ENCODE results near the gene NR2C1. TPM values are rescaled to one million over a fixed set of nuclear protein-coding genes. Genes with fewer than 3 reads are reported as not detected.
A peak's percentile ranks its signal among the peaks of the same experiment; 100 is the strongest.
"Not testable (repeated sequence)": the region's sequence is repeated elsewhere in the genome, so short reads cannot be mapped to it uniquely, and the experiment has no call there.

Gene NR2C1
- total RNA-seq, 1 donor, result 25.4 TPM

- no peak overlapping the region for H3K4me3 ChIP-seq (ENCODE audit: low read depth, low read length)
- no peak for DNase-seq (ENCODE audit: low read depth)
- TF ChIP-seq, protein P1, sequence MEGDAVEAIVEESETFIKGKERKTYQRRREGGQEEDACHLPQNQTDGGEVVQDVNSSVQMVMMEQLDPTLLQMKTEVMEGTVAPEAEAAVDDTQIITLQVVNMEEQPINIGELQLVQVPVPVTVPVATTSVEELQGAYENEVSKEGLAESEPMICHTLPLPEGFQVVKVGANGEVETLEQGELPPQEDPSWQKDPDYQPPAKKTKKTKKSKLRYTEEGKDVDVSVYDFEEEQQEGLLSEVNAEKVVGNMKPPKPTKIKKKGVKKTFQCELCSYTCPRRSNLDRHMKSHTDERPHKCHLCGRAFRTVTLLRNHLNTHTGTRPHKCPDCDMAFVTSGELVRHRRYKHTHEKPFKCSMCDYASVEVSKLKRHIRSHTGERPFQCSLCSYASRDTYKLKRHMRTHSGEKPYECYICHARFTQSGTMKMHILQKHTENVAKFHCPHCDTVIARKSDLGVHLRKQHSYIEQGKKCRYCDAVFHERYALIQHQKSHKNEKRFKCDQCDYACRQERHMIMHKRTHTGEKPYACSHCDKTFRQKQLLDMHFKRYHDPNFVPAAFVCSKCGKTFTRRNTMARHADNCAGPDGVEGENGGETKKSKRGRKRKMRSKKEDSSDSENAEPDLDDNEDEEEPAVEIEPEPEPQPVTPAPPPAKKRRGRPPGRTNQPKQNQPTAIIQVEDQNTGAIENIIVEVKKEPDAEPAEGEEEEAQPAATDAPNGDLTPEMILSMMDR (IDR thresholded peaks at IDR 0.05; ENCODE audit: insufficient read depth, low read length), result no peak
These were observed 27.1 kb upstream of the NR2C1 start for GRCh38 chr12:95100264-95101190.

- TF ChIP-seq, protein P1 (IDR thresholded peaks at IDR 0.05; ENCODE audit: insufficient read depth, low read length), result no peak
- DNase-seq (ENCODE audit: low read depth), result no peak
- H3K4me3 ChIP-seq (ENCODE audit: low read depth, low read length), result no peak overlapping the region
These were observed 25.9 kb upstream of the NR2C1 start for GRCh38 chr12:95099270-95099790.

- H3K4me3 ChIP-seq (ENCODE audit: low read depth, low read length), result no peak overlapping the region
- TF ChIP-seq, protein P1 (IDR thresholded peaks at IDR 0.05; ENCODE audit: insufficient read depth, low read length), result no peak
- DNase-seq (ENCODE audit: low read depth), result peak; percentile 93
These were observed 23.4 kb upstream of the NR2C1 start for GRCh38 chr12:95096852-95097251.

DNA sequence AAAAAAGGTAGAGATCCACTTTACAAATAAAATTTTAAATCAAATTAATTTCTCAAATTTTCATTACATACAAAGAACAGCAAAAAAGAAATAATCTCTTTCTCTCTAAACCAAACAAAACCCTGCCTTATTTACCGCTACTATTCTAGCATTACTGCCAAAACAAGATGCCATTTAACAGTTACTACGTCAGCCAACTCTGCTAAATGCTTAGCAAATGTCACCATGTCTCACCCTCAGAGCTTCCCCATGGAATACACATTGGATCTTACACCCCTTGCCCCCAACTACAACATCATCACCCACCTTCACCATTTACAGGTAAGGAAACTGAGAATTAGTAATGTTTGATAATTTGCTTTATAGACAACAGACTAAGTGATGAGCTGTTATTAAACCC is 23.0 kb upstream of the NR2C1 start:
- TF ChIP-seq, protein P1 (IDR thresholded peaks at IDR 0.05; ENCODE audit: insufficient read depth, low read length), result no peak
- no peak overlapping the region for H3K4me3 ChIP-seq (ENCODE audit: low read depth, low read length)
- no peak for DNase-seq (ENCODE audit: low read depth)

- H3K4me3 ChIP-seq (ENCODE audit: low read depth, low read length); DNase-seq (ENCODE audit: low read depth): not testable (repeated sequence)
These were observed 22.4 kb upstream of the NR2C1 start for GRCh38 chr12:95095866-95096265.

DNA sequence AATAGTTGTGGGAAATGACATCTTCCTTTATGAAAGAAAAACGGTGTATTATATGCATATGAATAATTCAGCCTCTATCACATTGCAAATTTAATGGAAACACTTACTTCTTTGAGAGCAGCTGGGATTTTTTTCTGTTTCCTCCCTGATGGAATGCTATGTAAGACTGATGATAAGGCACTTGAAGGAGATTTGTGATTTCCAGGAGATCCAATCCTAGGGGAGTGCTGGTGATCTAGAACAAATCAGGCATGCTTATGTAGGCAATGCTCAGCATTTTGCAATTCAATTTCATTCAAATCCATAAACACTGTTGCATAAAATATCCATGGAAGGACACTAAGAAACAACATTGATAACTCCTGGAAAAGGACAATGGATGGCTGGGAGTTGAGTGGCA is 16.0 kb upstream of the NR2C1 start:
- TF ChIP-seq, protein P1 (IDR thresholded peaks at IDR 0.05; ENCODE audit: insufficient read depth, low read length), result no peak

DNA sequence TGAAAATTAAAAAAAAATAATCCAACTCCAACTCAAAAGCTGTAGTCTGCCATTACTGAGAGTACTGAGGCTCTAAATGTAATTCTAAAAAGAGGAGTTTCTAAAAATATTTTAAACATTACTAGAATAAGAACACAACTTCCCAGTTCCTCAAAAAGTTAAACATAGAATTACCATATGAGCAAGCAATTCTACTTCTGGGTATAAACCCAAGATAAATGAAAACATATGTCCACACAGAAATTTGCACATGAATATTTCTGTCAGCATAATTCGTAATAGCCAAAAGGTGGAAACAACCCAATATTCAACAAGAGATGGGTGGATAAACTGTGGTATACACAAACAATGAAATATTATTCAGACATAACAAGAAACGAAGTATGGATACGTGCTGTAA is 15.0 kb upstream of the NR2C1 start:
- no peak overlapping the region for H3K4me3 ChIP-seq (ENCODE audit: low read depth, low read length)
- TF ChIP-seq, protein P1 (IDR thresholded peaks at IDR 0.05; ENCODE audit: insufficient read depth, low read length), result no peak
- DNase-seq (ENCODE audit: low read depth), result no peak

More for the DNA sequence above, 16.0 kb upstream of the NR2C1 start:
- DNase-seq (ENCODE audit: low read depth), result no peak
- H3K4me3 ChIP-seq (ENCODE audit: low read depth, low read length), result no peak overlapping the region
